IMR-90 (cell line): ENCODE results near the gene ARHGEF10L. TPM values are rescaled to one million over a fixed set of nuclear protein-coding genes. Genes with fewer than 3 reads are reported as not detected.

Experiments used
- ATAC-seq: fragments of 200-7000 bp; cut with Tn5 transposase; 2 replicates; pipeline ENCODE4 v1.9.1; 2020; ENCODE audit warnings: low read depth, mild to moderate bottlenecking, moderate library complexity
- BruUV-seq: library from RNA; stranded (reverse); fragments of 400-500 nt; replicated peaks from 2 replicates; lab custom pipeline; 2021; lab: Mats Ljungman, UMichigan
- CTCF ChIA-PET: fragments of 300-600 bp; formaldehyde crosslinking; extraction: SDS; loops from one replicate; lab custom pipeline; 2021; ENCODE audit warnings: antibody characterized with exemption; lab: Yijun Ruan, JAX
- POLR2A ChIA-PET: fragments of 300-600 bp; sonication (Branson Sonifier 250); formaldehyde crosslinking; loops from one replicate; lab custom pipeline; 2022; ENCODE audit warnings: antibody characterized with exemption; ENCODE audit not compliant: unreplicated experiment; lab: Charles Lee
- DNase-seq: peaks from one replicate; pipeline ENCODE4 v3.0.0; 2013
- H2AFZ ChIP-seq: replicated peaks from 2 replicates; pipeline ENCODE3; 2013; ENCODE audit warnings: low read length, mild to moderate bottlenecking; ENCODE audit not compliant: poor library complexity
- H2AK5ac ChIP-seq: 2 replicates; pipeline ENCODE4 v1.6.1; 2013; ENCODE audit warnings: low read depth, low read length, inconsistent platforms
- H2AK9ac ChIP-seq: replicated peaks from 2 replicates; pipeline ENCODE3; 2013; ENCODE audit warnings: mild to moderate bottlenecking, low read depth, low read length, moderate library complexity; ENCODE audit not compliant: poor library complexity
- H2BK120ac ChIP-seq: 2 replicates; pipeline ENCODE4 v1.6.1; 2013; ENCODE audit warnings: low read depth, low read length, inconsistent platforms
- H2BK15ac ChIP-seq: 3 replicates; pipeline ENCODE4 v1.6.1; 2013; ENCODE audit warnings: low read depth, low read length, inconsistent platforms
- H2BK20ac ChIP-seq: 2 replicates; pipeline ENCODE4 v1.6.1; 2013; ENCODE audit warnings: low read depth, mild to moderate bottlenecking, inconsistent platforms, low read length, moderate library complexity
- H2BK5ac ChIP-seq: 2 replicates; pipeline ENCODE4 v1.6.1; 2013; ENCODE audit warnings: mild to moderate bottlenecking, low read depth, low read length, inconsistent platforms; ENCODE audit not compliant: poor library complexity, severe bottlenecking
- H3K14ac ChIP-seq: replicated peaks from 2 replicates; pipeline ENCODE4 v1.6.1; 2013; ENCODE audit warnings: low read depth, low read length, inconsistent platforms
- H3K18ac ChIP-seq: 2 replicates; pipeline ENCODE4 v1.6.1; 2013; ENCODE audit warnings: low read depth, low read length, control low read depth
- H3K23ac ChIP-seq: 2 replicates; pipeline ENCODE4 v1.6.1; 2013; ENCODE audit warnings: low read depth, low read length, inconsistent platforms
- H3K27ac ChIP-seq: 2 replicates; pipeline ENCODE4 v1.5.1; 2013; ENCODE audit warnings: mild to moderate bottlenecking, control low read depth, low read length; ENCODE audit not compliant: insufficient read depth
- H3K27me3 ChIP-seq: 2 replicates; pipeline ENCODE4 v1.6.1; 2013; ENCODE audit warnings: low read length; ENCODE audit not compliant: control insufficient read depth, insufficient read depth
- H3K36me3 ChIP-seq: 2 replicates; pipeline ENCODE4 v1.6.1; 2013; ENCODE audit warnings: low read length, mixed read lengths; ENCODE audit not compliant: control insufficient read depth, insufficient read depth
- H3K4ac ChIP-seq: 2 replicates; pipeline ENCODE4 v1.6.1; 2013; ENCODE audit warnings: low read depth, low read length, inconsistent platforms
- H3K4me1 ChIP-seq: 2 replicates; pipeline ENCODE4 v1.6.1; 2013; ENCODE audit warnings: low read length, mixed read lengths; ENCODE audit not compliant: control insufficient read depth, insufficient read depth
- H3K4me2 ChIP-seq: 2 replicates; pipeline ENCODE4 v1.6.1; 2013; ENCODE audit warnings: low read depth, mild to moderate bottlenecking, control low read depth, low read length, moderate library complexity
- H3K4me3 ChIP-seq: 2 replicates; pipeline ENCODE4 v1.5.1; 2013; ENCODE audit warnings: low read depth, mild to moderate bottlenecking, control low read depth, low read length, moderate library complexity; ENCODE audit not compliant: insufficient read depth
- H3K56ac ChIP-seq: 2 replicates; pipeline ENCODE4 v1.6.1; 2013; ENCODE audit warnings: low read length, inconsistent platforms; ENCODE audit not compliant: insufficient read depth; ENCODE audit errors: extremely low read depth
- H3K79me1 ChIP-seq, 2 experiments: 2 replicates each; pipeline ENCODE4 v1.6.1; 2013; ENCODE audit warnings: low read length in 2 of 2, inconsistent platforms in 1 of 2, low read depth in 1 of 2
- H3K9ac ChIP-seq: 2 replicates; pipeline ENCODE4 v1.6.1; 2013; ENCODE audit warnings: low read depth, low read length, control low read depth
- H3K9me1 ChIP-seq: 2 replicates; pipeline ENCODE4 v1.6.1; 2013; ENCODE audit warnings: low read length, inconsistent platforms; ENCODE audit not compliant: insufficient read depth
- H3K9me3 ChIP-seq: 2 replicates; pipeline ENCODE4 v1.6.1; 2013; ENCODE audit warnings: low read length; ENCODE audit not compliant: control insufficient read depth, insufficient read depth
- H4K20me1 ChIP-seq: 2 replicates; pipeline ENCODE4 v1.6.1; 2013; ENCODE audit warnings: low read length, inconsistent platforms; ENCODE audit not compliant: insufficient read depth
- H4K5ac ChIP-seq: 2 replicates; pipeline ENCODE4 v1.6.1; 2013; ENCODE audit warnings: mild to moderate bottlenecking, low read depth, low read length, control low read depth
- H4K8ac ChIP-seq, 2 experiments: 2 replicates each; pipeline ENCODE4 v1.6.1; 2013; ENCODE audit warnings: low read depth in 2 of 2, low read length in 2 of 2, control low read depth in 1 of 2, inconsistent platforms in 1 of 2
- H4K91ac ChIP-seq: 2 replicates; pipeline ENCODE4 v1.6.1; 2013; ENCODE audit warnings: low read depth, low read length, inconsistent platforms; ENCODE audit not compliant: insufficient read depth
- BHLHE40 ChIP-seq: fragments of 150-350 bp; IDR thresholded peaks from 2 replicates; pipeline ENCODE4 v1.6.1; 2016; ENCODE audit warnings: mild to moderate bottlenecking, low read depth, low read length
- CEBPB ChIP-seq: IDR thresholded peaks from 2 replicates; pipeline ENCODE4 v1.6.1; 2012; ENCODE audit warnings: low read depth, low read length, improper control_type of control experiment
- CHD1 ChIP-seq: IDR thresholded peaks from 2 replicates; pipeline ENCODE4 v1.6.1; 2012; ENCODE audit warnings: low read depth, low read length, improper control_type of control experiment
- CTCF ChIP-seq: conservative IDR thresholded peaks from 2 replicates; pipeline ENCODE4 v1.5.1; 2012; ENCODE audit warnings: mild to moderate bottlenecking, low read depth, low read length, improper control_type of control experiment
- ELK1 ChIP-seq: fragments of 150-350 bp; IDR thresholded peaks from 2 replicates; pipeline ENCODE4 v1.6.1; 2016; ENCODE audit warnings: low read depth, mild to moderate bottlenecking, low read length, moderate library complexity, borderline replicate concordance
- FOS ChIP-seq: fragments of 150-350 bp; IDR thresholded peaks from 2 replicates; pipeline ENCODE4 v1.6.1; 2016; ENCODE audit warnings: low read depth, low read length
- MAFK ChIP-seq: IDR thresholded peaks from 2 replicates; pipeline ENCODE4 v1.6.1; 2012; ENCODE audit warnings: low read depth, low read length, improper control_type of control experiment
- MAZ ChIP-seq: IDR thresholded peaks from 2 replicates; pipeline ENCODE4 v1.6.1; 2012; ENCODE audit warnings: low read depth, mild to moderate bottlenecking, low read length, improper control_type of control experiment, moderate library complexity, borderline replicate concordance
- MXI1 ChIP-seq: IDR thresholded peaks from 2 replicates; pipeline ENCODE4 v1.6.1; 2012; ENCODE audit warnings: low read depth, mild to moderate bottlenecking, low read length, moderate library complexity, borderline replicate concordance
- NFE2L2 ChIP-seq: fragments of 150-350 bp; IDR thresholded peaks from 2 replicates; pipeline ENCODE4 v1.6.1; 2016; ENCODE audit warnings: low read depth, mild to moderate bottlenecking, low read length
- POLR2A ChIP-seq: IDR thresholded peaks from 2 replicates; pipeline ENCODE4 v1.6.1; 2012; ENCODE audit warnings: mild to moderate bottlenecking, low read depth, low read length
- RAD21 ChIP-seq: IDR thresholded peaks from 2 replicates; pipeline ENCODE4 v1.6.1; 2012; ENCODE audit warnings: low read length, improper control_type of control experiment
- RCOR1 ChIP-seq: IDR thresholded peaks from 2 replicates; pipeline ENCODE4 v1.6.1; 2012; ENCODE audit warnings: mild to moderate bottlenecking, low read length, improper control_type of control experiment; ENCODE audit not compliant: insufficient replicate concordance
- RFX5 ChIP-seq: IDR thresholded peaks from 2 replicates; pipeline ENCODE4 v1.8.0; 2012; ENCODE audit warnings: low read depth, mild to moderate bottlenecking, low read length, moderate library complexity
- WGBS, 2 experiments: methylation state at CpG; one replicate each; pipeline versions ENCODE4 v1.1.5 to v1.1.7; 2013; ENCODE audit warnings: missing lambda C conversion rate in 2 of 2; ENCODE audit not compliant: insufficient read length in 1 of 2; ENCODE audit errors: extremely low coverage in 2 of 2; 5-methylcytosine and 5-hydroxymethylcytosine counted together
- dilution Hi-C: fragments of 300-500 bp; cut with HindIII; formaldehyde crosslinking; loops from one replicate; pipeline ENCODE4 v1.14.3; 2018; ENCODE audit warnings: low sequenced_read_pairs; ENCODE audit not compliant: unreplicated experiment
- in situ Hi-C: fragments of 300-500 bp; cut with MboI; formaldehyde crosslinking; loops from 3 replicates; pipeline ENCODE4 v1.14.3; 2019; ENCODE audit warnings: low sequenced_read_pairs, inconsistent platforms, mixed read lengths
- intact Hi-C: fragments of 100-400 bp; cut with micrococcal nuclease; formaldehyde crosslinking; loops from 2 replicates; pipeline ENCODE4 v1.10.0; 2022
- polyA plus RNA-seq, 3 experiments: library from polyadenylated mRNA; depleted of rRNA; stranded (reverse); fragments of >200 nt; gene quantifications; 2 replicates each; pipeline ENCODE4 v1.2.3, GENCODE V29; 2012; ENCODE audit warnings: low replicate concordance in 1 of 3
- total RNA-seq: library from RNA; depleted of rRNA; stranded (reverse); fragments of >200 nt; gene quantifications from 2 replicates; pipeline ENCODE4 v1.2.3, GENCODE V29; 2012

The ARHGEF10L gene
- total and polyA plus RNA-seq, 2 of the 4 experiments (the other 2 are of a cell fraction): 4.8 to 12.4 TPM

GRCh38 chr1:17684810-17685209 lies 145.3 kb downstream of the ARHGEF10L start:
- Histone ChIP-seq H2BK5ac (no peak overlapping the region), H3K23ac (no peak overlapping the region), H4K91ac (no peak overlapping the region), H2BK15ac (no peak overlapping the region), H4K8ac (no peak overlapping the region), H3K14ac (no peak overlapping the region), H2BK120ac (no peak overlapping the region), H4K20me1 (no peaks in the 10 kb centered on the region), H3K56ac (no peak overlapping the region), H3K9me1 (no peaks in the 10 kb centered on the region; the same call in 1 of the 2 replicates), H2BK20ac (no peak overlapping the region), H3K4ac (no peak overlapping the region), H3K18ac (no peak overlapping the region), H3K4me2 (no peak overlapping the region), H3K9ac (no peak overlapping the region), H2AK9ac (no peak overlapping the region), H2AK5ac (no peak overlapping the region), H3K27me3 (no peaks in the 10 kb centered on the region), H2AFZ (no peak overlapping the region), H3K79me1 (no peaks in the 10 kb centered on the region; a peak in 1 of 4 replicates), H4K5ac (no peak overlapping the region), H3K4me3 (no peak overlapping the region), H3K36me3 (peaks cover 5% of the 10 kb centered on the region), H3K9me3 (no peaks in the 10 kb centered on the region), H3K27ac (no peak overlapping the region), H3K4me1 (no peaks in the 10 kb centered on the region)
- in situ Hi-C loops: no loop called here
- ATAC-seq: no peak
- ChIA-PET POLR2A (interaction anchor here (0.6 kb wide), 1 partner anchor 245 kb away, joined by 7 read pairs; the partner anchor contains the start of gene RCC2), CTCF (no interaction called here)
- TF ChIP-seq MAZ: no peak
- TF ChIP-seq RAD21: no peak
- no peak for TF ChIP-seq FOS
- TF ChIP-seq MAFK: no peak
- TF ChIP-seq BHLHE40: no peak
- no peak for TF ChIP-seq RFX5
- TF ChIP-seq CTCF: no peak
- TF ChIP-seq RCOR1: no peak
- no peak for TF ChIP-seq ELK1
- TF ChIP-seq POLR2A: no peak
- TF ChIP-seq CEBPB: no peak
- TF ChIP-seq CHD1: no peak
- TF ChIP-seq MXI1: no peak
- TF ChIP-seq NFE2L2: no peak
- dilution Hi-C loops: no loop called here
- no CpG with 5 or more reads among the region's 8 CpGs for WGBS, 2 experiments
- BruUV-seq: no TSS peak
- intact Hi-C loops: no loop called here
- DNase-seq: no peak
